Activated CD8-positive, alpha-beta memory T cell treated with anti-CD3 and anti-CD28 coated beads for 48 hours (primary cell): Measurements from ENCODE around the gene CTSD.

ENCODE experiments used
- DNase-seq, 3 experiments: peaks; one replicate each; pipeline ENCODE4 v3.0.0-alpha.2; 2020; ENCODE audit warnings: low read depth in 2 of 3, low spot score in 2 of 3

The CTSD gene

DNA sequence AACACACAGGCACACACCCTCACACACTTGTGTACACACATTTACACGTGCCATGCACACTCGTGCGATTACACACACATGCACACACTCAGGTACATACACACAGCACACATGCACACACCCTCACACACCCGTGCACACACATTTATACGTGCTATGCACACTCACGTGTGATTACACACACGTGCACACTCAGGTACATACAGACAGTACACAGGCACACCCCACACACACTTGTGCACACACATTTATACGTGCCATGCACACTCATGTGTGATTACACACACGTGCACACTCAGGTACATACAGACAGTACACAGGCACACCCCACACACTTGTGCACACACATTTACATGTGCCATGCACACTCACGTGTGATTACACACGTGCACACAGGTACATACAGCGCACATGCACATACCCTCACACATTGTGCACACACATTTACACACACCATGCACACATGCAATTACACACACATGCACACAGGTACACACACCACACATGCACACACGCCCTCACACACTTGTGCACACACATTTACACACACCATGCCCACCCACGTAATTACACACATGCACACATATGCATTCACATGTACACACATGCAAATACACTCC lies 17.9 kb downstream of the CTSD start:
- DNase-seq = no peak

DNA sequence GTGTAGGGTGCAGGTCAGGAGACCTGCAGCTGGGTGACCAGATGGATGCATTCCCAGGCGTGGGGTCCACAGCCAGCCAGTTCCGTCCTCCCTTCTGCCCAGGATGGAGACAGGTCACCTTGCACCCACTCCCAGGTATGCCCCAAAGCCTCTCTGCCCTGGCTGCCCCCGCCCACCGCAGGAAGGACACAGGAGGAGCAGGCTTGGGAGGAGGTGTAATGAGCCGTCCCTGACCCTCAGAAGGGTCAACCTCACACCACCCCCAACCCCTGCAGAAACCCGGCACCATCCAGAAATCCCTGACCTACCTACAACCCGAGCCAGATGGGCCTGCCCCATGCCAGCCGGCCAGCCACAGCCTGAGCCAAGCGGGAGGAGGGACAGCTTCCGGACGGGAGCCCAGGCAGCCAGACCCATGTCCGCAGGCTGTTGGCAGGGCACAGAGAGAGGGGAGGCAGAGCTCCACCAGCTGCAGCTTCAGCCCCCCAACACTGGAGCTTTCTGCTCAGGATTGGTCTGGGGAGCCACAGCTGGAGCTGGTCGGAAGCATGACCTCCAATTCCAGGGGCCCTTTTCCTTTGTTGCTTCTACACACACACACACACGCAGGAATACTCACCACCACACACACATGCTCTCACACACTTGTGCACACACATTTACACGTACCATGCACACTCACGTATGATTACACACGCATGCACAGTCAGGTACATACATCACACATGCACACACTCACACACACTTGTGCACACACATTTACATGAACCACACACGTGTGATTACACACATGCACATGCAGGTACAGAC lies 18.6 kb downstream of the CTSD start:
- DNase-seq = no peak

- DNase-seq = no peak
Observed at GRCh38 chr11:1744137-1744886, 19.4 kb downstream of the CTSD start.

- no peak for DNase-seq
Observed at GRCh38 chr11:1743585-1744136, 20.1 kb downstream of the CTSD start.

GRCh38 chr11:1742869-1743584 lies 20.7 kb downstream of the CTSD start:
- no peak for DNase-seq

DNA sequence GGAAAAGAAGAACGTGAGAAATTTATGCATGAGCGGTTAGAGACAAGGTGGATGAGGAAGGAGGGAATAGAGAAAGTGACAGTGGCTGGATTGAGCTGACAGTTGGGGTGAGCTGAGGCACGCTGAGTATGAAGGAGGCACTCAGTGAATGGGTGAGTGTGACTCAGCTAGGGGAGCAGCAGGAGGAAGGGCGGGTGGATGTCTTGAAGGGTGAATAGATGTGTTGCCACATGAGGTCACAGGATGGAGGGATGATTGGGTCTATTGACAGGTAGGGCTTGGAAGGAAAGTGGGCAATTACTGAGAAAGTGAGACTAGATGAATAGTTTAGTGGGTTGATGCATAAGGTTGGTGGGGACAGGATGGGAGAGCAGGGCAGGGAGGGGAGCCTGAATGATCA lies 21.4 kb downstream of the CTSD start:
- no peak for DNase-seq

- no peak for DNase-seq
Observed at GRCh38 chr11:1741741-1742140, 22.0 kb downstream of the CTSD start.

DNA sequence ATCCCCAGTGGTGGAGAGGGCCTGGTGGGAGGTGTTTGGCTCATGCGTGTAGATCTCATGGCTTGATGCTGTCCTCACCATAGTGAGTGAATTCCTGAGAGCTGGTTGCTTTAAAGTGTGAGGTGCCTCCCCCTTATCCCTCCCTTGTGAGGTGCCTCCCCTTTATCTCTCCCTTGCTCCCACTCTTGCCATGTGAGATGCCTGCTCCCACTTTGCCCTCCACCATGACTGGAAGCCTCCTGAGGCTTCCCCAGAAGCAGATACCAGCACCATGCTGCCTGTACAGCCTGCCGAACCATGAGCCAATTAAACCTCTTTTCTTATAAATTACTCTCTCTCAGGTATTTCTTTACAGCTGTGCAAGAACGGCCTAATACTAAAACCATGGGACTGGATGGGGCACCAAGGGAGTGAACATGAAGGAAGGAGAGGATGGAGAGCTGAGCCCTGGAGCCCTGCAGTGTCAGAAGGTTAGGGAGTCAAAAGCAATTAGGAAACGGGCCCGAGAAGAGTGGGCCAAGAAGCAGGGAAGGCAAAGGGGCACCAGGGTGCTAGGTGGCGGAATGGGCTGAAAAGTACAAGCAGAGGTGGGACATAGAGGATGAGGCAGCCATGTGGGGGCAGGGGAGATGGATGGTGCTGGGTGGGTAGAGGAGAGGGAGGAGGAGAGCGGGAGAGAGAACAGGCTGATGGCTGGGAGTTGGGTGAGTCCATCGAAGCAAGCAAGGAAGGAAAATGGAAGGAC lies 22.8 kb downstream of the CTSD start:
- no peak for DNase-seq

- no peak for DNase-seq
Observed at GRCh38 chr11:1739576-1739975, 24.2 kb downstream of the CTSD start.

DNA sequence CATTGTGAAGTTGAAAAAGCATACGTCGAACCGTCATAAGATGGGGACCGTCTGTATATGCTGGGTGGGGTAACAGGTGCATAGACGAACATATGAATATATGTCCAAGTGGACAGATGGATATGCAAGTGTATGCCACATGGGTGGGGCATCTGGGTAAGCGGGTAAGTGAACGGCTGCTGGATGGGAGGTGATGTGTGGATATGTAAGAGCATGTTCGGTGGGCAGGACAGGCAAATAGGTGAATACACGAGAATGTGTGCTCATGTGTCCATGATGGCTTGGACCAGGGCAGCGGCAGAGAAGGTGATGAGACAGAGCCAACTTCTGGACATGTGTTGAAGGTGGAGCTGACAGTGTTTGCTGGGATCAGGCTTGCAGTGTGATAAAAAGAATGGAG lies 25.3 kb downstream of the CTSD start:
- DNase-seq = no peak

- DNase-seq = no peak
Observed at GRCh38 chr11:1737080-1737757, 26.5 kb downstream of the CTSD start.

GRCh38 chr11:1736447-1736992 lies 27.2 kb downstream of the CTSD start:
- DNase-seq = no peak

DNA sequence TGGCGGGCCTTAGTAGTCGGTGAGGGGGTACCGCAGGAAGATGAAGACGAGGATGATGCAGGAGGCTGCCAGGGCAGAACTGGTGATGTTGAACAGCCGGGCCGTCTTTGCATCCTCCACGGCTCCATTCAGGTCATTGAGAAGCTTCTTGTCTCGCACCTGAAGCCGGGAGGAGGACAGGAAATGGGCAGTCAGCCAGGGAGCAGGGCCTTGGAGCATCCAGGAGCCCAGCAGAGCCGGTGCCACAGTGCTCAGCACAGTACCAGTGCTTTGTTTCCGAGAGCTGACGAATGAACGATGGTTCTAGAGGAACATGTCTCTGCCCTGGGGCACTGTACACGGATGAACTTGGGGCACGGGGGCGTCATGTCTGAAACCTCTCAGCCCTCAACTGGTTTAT lies 28.5 kb downstream of the CTSD start:
- DNase-seq = no peak

GRCh38 chr11:1734641-1735081 lies 29.1 kb downstream of the CTSD start:
- no peak for DNase-seq

- DNase-seq = no peak
Observed at GRCh38 chr11:1733716-1734640, 29.7 kb downstream of the CTSD start.

DNA sequence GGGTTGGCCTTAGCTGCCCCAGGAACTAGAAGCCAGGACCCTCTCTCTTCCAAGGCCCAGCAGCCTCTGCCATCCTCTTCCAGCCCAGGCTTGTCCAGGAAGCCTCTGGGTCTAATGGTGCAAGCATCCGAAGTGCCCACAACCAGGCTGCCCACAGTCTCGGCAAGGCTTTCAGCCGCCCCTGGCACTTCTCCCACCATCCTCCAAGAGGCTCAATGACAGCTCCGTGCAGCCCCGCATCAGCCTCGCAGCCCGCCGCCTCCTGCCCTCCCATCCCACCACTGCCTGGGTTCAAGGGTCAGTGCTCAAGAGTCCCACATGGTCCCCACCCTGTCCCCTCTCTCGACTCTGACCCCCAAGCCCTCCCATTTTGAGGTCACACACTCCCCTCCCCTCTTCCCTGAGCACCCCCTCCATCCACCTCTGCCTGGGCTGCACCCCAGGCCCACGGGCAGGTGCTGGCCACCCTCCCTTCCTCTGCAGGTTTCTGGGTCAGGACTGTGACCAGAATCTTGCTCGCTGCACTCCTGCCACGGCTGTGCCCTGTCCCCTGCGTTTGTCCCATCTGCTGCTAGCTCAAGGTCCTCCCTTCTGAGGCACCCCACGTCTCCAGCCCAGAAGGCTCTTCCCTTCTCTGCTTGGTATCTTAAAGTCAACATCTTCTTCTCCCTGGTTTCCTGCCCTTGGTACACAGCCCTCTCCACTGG lies 30.6 kb downstream of the CTSD start:
- DNase-seq = no peak

DNA sequence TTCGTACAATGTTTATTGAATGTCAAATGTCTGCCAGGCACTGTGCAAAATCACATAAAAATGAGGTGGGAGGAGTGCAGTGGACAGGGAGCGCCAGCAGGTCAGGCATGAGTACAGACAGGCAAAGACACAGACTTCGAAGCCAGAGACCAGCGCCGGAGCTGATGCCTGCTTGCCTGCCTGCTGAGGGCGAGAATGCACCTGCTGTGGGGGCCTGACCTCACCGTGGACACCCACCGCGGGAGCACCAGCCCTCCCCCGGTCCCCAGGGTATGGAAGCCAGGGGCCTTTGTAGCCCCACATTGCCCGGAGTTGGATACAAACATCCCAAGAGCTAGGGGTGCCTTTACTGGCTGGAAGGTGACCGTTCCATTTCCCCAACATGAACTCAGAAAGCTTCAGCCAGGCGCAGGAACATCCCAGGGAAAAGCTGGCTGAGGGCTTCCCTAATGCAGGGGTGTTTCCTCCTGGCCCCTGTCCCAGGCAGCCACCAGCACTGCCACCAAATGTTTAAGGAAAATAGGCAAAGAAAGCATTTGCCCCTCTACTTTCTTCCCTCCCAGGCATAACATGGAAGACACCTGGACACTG lies 31.2 kb downstream of the CTSD start:
- no peak for DNase-seq
